ENCODE results near the gene WDFY4. TPM values are rescaled to one million over a fixed set of nuclear protein-coding genes. Genes with fewer than 3 reads are reported as not detected.

The WDFY4 gene
- total RNA-seq, 1 experiment from 2014 or later = not detected

DNA sequence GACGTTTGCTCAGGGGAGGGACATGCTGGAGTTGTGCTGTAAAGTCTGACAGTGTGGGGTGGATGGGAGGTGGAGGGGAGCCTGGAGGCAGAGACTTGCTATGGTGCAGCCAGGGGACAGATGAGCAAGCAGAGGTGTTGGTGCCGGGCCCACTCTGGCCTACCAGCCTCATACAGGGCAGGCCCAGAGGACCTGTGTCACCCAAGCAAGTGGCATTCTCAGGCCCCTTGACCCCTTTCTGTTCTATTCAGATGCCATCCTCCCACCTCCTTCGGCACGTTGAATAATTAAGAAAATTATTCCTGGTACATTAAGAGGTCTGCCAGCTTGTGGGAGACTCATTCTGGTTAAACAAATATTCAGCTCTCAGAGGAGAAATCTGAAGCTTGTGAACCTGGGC lies 8.5 kb downstream of the WDFY4 start:
- Histone ChIP-seq H2BK20ac (ENCODE audit: low read depth, low read length, poor library complexity, severe bottlenecking) (no peak overlapping the region), H3K27ac (ENCODE audit: insufficient read length, low read depth, low read length) (no peak overlapping the region), H2BK5ac (ENCODE audit: insufficient read length, low read length) (no peak overlapping the region), H3K4ac (ENCODE audit: low read depth, low read length) (no peak overlapping the region), H3T11ph (ENCODE audit: low read length) (no peak overlapping the region), H4K20me1 (ENCODE audit: control insufficient read depth, insufficient read depth, insufficient read length) (no peaks in the 10 kb centered on the region), H4K91ac (ENCODE audit: insufficient read length, low read depth, low read length) (no peak overlapping the region), H3K18ac (ENCODE audit: insufficient read length, low read depth, low read length) (no peak overlapping the region), H2BK15ac (ENCODE audit: low read depth, low read length) (no peak overlapping the region), H3K23ac (ENCODE audit: insufficient read length, low read depth, low read length) (no peak overlapping the region), H2AFZ (ENCODE audit: low read length) (no peak overlapping the region), H3K14ac (ENCODE audit: insufficient read depth, low read length) (no peak overlapping the region; the same call in 1 of the 2 replicates), H3K4me1 (ENCODE audit: insufficient read depth, low read length) (no peaks in the 10 kb centered on the region; the same call in 1 of the 2 replicates), H4K8ac (replicated peaks; ENCODE audit: insufficient read length, low read depth, low read length) (no peak overlapping the region), H2AK5ac (ENCODE audit: insufficient read length, low read length) (no peak overlapping the region), H2BK120ac (ENCODE audit: low read depth, low read length, poor library complexity, severe bottlenecking) (no peak overlapping the region), H3K4me2 (ENCODE audit: insufficient read depth, insufficient read length, low read length) (no peak overlapping the region), H3K56ac (ENCODE audit: insufficient read length, low read depth, low read length) (no peak overlapping the region), H2BK12ac (ENCODE audit: insufficient read length, low read depth, low read length) (no peak overlapping the region), H3K27me3 (ENCODE audit: insufficient read depth, low read length) (no peaks in the 10 kb centered on the region), H3K23me2 (ENCODE audit: insufficient read length, low read depth, low read length, poor library complexity, severe bottlenecking) (no peaks in the 10 kb centered on the region), H4K5ac (ENCODE audit: insufficient read length, low read depth, low read length) (no peak overlapping the region), H3K79me1 (ENCODE audit: insufficient read depth, low read depth, low read length, poor library complexity, severe bottlenecking) (no peaks in the 10 kb centered on the region), H3K9me3 (ENCODE audit: control insufficient read depth, low read depth, low read length) (no peaks in the 10 kb centered on the region), H3K9ac (ENCODE audit: extremely low read depth, insufficient read length, low read length) (no peak overlapping the region), H3K79me2 (ENCODE audit: insufficient read depth, low read length) (no peaks in the 10 kb centered on the region)
- Mint-ChIP-seq H3K27me3 (ENCODE audit: low read depth) (no peaks in the 10 kb centered on the region; the same call in none of the 2 replicates), H3K4me3 (no peak overlapping the region), H3K27ac (no peak overlapping the region), H3K9me3 (peaks cover 0 to 6% of the 10 kb centered on the region in 2 experiments; a peak in 3 of 5 replicates), H3K4me1 (peaks cover 14% of the 10 kb centered on the region in 2 experiments), H3K36me3 (ENCODE audit: insufficient read depth in 1 of 3, low read depth in 3 of 3) (peaks cover 0 to 4% (median 0%) of the 10 kb centered on the region in 3 experiments; a peak in 2 of 7 replicates)
- no peak for DNase-seq
- no peak for TF ChIP-seq CTCF (conservative IDR thresholded peaks at IDR 0.05)
- no CpG with 5 or more reads among the region's 4 CpGs for WGBS (ENCODE audit: extremely low coverage, insufficient read length, low lambda C conversion rate)

Data from H9 (cell line).